Ammon's horn (tissue), 1 donor: ENCODE data around the gene KDR.

ENCODE experiments used
- DNase-seq: peaks from one replicate; pipeline ENCODE4 v3.0.0-alpha.2; 2016; ENCODE audit warnings: low spot score

The KDR gene

DNA sequence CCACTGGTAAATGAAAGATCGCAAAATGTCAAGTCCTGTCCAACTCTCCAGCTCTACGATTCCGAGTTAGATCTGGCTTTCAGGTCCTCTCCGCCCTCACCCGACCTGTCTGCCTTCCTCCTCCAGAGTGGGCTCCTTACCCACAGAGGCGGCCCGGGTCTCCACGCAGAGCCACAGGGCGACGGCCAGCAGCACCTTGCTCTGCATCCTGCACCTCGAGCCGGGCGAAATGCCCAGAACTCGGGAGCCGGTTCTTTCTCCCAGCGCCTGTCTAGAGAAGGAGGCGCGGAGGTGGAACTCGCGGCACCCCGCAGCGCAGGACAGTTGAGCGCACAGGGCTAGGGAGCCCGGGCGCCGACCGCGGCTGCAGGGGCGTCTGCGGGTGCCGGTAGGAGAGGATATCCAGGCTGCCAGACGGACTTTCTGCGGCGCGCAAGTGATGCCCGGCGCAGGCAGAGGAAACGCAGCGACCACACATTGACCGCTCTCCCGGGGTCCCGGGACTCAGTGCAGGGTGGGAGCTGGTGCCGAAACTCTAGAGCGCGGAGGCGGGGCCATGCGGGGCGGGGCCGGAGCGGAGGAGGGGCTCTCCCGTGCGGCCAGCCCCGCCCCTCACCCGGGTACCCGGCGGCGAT, at the start of gene KDR:
KDR (minus strand) TSS at position 509 of the 635 bp plus-strand sequence; CDS start at position 207, 302 bp downstream.
- DNase-seq = no peak

- DNase-seq = no peak
Measured at GRCh38 chr4:55173580-55173979, 48.2 kb upstream of the KDR start.

GRCh38 chr4:55172694-55173287, 47.4 kb upstream of the KDR start:
- no peak for DNase-seq

- no peak for DNase-seq
Measured at GRCh38 chr4:55170462-55170861, 45.1 kb upstream of the KDR start.

- DNase-seq = no peak
Measured at GRCh38 chr4:55169352-55169961, 44.1 kb upstream of the KDR start.

DNA sequence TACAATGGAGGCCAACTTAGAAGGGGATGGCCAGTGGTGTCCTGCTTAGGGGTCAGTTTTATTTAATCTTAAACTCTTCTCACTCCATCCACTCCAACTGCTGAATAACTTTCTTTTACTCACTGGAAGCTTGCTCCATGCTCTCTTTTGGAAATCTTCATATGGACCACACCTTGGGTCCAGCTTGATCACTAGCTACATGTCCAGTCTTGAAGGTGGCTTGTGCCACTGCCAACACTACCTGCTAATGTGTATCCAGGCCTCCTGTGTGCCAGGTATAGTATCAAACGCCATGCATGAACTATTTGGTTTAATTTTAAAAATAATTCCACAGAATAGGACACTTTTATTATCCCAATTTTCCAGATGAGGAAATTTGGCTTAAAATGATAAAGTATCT, 37.0 kb upstream of the KDR start:
- DNase-seq = no peak

GRCh38 chr4:55161739-55162138, 36.3 kb upstream of the KDR start:
- no peak for DNase-seq

DNA sequence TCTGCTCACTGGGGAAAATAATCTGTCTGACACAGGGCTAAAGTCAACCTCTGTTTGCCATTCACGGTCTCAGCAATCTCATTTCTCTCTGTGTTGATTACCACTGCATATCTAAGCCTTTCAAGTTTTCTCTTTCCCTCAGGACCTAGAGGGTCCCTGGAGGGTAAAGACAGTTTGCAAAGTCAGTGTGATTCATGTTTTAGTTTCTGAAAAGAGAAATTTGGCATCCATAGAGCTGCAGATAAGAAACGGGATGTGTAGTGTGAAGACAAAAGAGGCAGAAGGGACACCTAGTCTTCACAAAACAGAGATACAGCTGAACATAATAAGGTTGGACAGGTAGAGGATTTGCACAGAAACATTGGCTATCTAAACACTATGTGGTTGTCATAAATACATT, 34.5 kb upstream of the KDR start:
- no peak for DNase-seq

DNA sequence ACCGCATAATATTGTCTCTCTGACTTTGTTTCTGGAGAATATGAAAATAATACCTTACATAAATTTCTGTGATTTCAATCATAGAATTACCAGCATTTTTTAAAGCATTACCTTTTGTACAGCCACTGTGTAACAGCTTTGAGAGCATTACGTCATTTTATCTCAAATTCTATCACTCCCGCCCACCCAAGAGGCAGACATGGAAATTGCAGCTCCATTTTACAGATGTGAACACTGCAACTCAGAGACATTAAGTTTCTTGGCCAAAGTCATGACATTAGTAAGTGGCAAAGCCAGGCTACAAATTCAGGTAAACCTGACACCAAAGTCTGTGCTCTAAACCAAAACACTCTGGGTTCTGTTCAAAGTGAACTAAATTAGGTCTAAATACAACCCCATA, 33.6 kb upstream of the KDR start:
- DNase-seq = no peak

DNA sequence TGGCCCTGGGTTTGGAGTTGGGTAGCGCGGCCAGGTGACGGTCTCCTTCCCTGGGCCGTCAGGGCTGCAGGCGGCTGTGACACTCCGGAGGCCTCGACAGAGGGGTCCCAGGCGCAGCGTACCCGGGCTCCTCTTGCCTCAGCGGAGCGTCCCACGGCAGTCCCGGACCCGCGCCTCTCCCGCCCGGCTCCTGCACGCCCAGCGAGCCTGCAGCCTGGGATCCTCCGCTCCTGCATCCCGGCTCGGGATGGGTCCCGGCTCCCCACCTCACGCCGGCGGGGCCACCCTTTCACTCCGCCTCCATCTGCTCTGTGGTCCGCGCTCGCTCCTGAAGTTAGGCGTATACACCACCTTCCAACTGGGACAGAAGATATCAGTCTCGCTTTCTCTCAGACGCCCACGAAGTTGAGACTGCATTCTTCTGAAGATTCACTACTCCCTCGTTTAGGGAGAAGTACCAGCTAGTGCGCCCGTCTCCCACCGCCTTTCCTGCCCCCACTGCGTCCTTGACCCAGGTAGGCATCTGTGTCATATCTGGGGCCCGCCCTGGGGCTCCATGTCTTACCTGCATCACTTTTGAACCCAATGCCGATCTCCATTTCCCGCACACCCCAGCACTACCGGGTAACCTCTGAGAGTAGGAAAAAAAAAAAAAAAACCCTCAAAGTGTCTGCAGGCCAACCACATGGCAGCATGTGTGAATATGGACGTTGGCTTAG, 32.3 kb upstream of the KDR start:
- no peak for DNase-seq

GRCh38 chr4:55154933-55155332, 29.5 kb upstream of the KDR start:
- DNase-seq = no peak

DNA sequence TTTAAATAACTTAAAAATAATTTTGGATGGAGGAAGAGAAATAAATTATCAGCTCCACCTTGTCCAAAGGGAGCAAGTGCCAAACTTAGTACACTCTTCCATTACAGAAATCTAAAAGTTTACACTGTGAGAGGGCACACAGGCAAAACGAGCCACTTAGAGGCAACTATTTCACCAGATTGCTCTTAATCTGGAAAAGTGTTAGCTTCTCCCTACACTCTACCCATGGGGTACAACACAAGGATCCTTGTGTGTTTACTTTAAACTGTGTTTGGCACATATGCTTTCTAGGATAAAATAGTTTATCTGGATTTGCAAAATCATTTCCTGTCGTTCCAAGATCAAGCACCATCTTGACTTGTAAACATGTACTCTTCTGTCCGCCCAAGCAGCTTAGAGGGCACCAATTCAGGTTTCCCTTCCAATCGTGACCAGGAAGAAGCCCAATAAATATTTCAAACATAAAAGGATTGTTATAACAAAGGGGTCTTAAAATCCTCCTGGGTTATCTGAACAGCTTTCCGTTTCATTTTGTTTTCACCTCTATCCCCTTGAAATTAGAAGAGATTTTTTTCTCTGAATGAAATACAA, 29.0 kb upstream of the KDR start:
- no peak for DNase-seq

DNA sequence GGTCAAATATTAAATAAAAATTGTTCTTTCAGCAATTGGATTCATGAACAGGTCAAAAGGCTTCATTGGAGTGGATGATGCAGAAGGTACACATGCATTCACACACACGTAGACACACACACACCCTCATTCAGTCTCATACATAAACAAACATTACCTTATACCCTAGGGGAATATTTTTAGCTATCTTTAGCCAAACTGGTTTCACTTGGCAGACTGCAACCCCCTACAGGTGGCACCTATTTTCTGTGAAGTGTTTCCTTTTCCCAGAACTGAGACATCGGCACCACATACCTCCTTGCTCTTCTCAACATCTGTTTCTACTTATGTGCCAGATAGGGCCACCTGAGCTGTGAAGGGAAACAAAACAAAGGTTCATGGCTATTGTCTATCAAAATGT, 18.5 kb upstream of the KDR start:
- DNase-seq = no peak

- DNase-seq = no peak
Measured at GRCh38 chr4:55138367-55138766, 13.0 kb upstream of the KDR start.

DNA sequence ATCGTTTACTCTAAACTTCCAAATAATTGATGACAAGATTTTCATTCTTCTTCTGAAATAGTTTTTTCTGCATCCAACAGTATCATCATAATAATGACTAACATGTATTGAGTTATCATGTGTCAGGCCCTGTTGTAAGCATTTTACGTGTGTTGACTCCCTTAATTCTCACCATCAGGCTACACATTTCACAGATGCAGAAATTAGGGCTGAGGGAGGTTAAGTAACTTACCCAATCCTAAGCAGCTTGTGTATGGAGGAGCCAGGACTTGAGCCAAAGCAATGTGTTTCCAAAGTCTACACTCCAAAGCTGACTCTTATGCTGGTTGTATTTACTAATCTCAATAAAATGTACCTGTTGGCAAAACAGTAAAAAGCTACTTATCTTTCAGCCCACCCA, 11.2 kb upstream of the KDR start:
- no peak for DNase-seq

- no peak for DNase-seq
Measured at GRCh38 chr4:55133951-55134350, 8.6 kb upstream of the KDR start.

DNA sequence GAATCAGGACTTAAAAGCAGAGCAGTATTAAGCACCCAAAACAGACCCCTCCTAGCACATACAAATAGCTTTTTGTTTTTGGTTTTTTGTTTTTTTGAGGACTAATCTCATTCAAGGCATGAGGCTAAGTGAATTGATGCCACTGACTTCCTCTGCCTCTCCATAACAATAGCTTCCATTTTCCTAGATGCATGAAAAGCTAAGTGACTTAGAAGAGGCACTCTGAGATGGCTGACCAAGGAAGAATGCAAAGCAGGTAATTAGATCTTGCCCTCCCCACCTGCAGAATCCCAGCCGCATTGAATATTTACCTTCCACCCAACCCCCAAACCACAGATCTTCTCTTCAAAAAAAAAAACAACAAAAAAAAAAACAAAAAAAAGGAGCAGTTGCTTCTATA, 7.4 kb upstream of the KDR start:
- DNase-seq = no peak

- no peak for DNase-seq
Measured at GRCh38 chr4:55127521-55127920, 2.1 kb upstream of the KDR start.

DNA sequence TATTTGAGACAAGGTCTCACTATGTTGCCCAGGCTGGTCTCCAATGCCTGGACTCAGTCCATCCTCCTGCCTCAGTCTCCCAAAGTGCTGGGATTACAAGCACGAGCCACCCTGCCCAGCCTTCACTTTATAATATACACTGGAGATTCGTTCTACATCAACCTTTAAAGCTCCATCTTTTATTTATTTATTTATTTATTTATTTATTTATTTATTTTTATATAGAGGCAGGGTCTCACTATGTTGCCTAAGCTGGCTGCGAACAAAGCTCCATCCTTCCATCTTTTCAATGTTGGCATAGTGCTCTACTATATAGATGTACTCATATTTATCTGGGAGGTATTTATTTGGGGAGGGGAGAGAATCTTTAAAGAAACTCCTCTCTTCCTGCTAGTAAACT, 1.7 kb upstream of the KDR start:
- DNase-seq = no peak

DNA sequence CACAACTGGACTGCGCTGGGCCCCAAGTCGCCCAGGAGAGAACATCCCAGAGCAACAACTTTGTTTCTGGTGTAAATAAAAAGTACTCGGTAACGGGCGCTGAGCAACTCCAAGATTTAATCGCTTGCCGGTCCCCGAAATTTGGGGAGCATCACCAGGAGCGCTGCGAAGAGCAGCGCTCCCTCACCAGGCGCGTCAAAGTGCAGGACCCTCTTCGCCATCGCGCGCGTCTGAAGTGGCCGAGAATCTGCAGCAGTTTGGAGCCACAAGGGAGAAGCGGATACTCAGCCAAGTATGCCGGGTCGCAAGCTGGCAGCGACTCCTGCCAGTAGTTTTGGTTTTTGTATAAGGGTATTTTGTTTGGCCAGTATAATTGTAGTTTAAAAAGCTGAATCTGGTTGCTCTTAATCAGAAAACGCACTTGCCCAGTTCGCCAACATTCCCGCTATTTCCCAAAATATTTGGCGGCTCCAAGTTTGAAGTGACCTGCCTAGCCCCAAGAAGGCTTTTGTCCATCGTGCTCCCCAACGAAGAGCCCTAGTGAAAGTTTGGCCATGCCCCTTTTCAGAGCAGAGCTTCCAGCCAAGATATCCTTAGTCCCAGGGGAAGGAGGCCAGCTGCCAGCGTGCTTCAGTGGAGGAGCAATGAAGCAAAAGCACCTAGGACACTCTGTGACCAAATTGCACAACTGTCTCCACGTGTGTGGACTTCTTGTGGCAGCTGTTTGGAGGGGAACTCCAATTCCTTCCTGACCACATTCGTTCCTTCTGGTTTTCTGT, 557 bp upstream of the KDR start:
- DNase-seq = no peak

GRCh38 chr4:55124322-55125076, 896 bp downstream of the KDR start:
- no peak for DNase-seq
